ENCODE data around the gene NR2F1. TPM values are rescaled to one million over a fixed set of nuclear protein-coding genes. Genes with fewer than 3 reads are reported as not detected.

NR2F1 gene
- total and polyA plus RNA-seq, 3 experiments from 2014 or later = not detected

DNA sequence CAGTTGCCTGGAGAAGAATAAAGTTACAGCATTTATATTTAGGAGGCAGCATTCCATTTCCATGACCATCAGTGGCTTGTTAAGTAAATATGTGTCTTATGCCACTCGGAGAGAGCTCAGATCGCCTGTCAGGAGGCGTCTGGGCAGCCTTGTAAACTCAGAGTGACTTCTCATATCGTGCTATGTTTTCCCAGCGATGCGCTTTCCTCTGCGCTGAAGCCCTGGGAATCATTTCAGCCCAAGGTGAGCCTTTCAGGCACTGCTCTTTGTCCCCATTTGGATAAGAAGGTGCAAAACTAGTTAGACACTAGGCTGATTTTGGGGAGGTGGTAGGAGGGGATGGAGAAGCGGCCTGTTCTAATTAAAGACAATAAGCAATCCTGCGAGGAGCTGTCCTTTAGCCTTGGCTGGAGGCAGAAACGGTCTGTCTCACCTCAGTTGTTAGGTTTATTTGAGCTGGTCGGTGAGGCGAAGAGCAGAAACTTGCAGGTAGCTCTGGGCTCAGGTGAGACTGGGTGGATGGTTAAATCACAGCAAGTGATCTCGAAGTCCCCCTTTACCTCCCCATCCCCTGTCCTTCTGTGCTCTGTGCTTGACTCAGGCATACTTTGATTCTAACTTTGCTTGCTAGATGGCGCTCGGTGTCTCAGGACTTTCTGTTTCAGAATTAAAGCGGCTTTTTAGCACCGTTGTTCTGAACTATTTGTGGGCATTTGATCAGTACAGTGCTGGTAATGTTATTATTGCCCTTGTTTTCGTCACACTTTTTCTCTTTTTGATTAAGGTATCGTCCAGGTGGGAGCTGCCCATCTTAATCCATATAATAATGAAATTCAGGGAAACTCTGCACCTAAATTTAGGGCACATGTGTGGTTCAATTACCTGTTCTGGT lies 24.6 kb downstream of the NR2F1 start:
- Histone ChIP-seq H3K9me3 (ENCODE audit: low read length) (no peaks in the 10 kb centered on the region), H3K4me1 (ENCODE audit: insufficient read depth, low read length) (peaks cover 9% of the 10 kb centered on the region), H3K27ac (ENCODE audit: low read depth, low read length) (no peak overlapping the region), H3K27me3 (ENCODE audit: insufficient read depth, low read length, poor library complexity, severe bottlenecking) (peaks cover 92% of the 10 kb centered on the region), H3K36me3 (ENCODE audit: insufficient read depth, low read length) (no peaks in the 10 kb centered on the region), H3K4me3 (ENCODE audit: low read length) (peak overlapping the region; percentile 24)
- POLR2A ChIA-PET = no interaction called here
- peaks cover 15 to 27% (median 25%) of the 10 kb centered on the region in 3 donors for H3K4me1 Mint-ChIP-seq
- H3K27ac Mint-ChIP-seq = peak overlapping the region in 2 of 8 donors; percentile 9 to 64
- DNase-seq = no peak
- H3K36me3 Mint-ChIP-seq = no peaks in the 10 kb centered on the region
- peak overlapping the region in 5 of 7 donors; percentile 14 to 49 (median 32) for H3K4me3 Mint-ChIP-seq
- CTCF ChIA-PET = interaction anchor here (0.9 to 2.4 kb wide), 9 partner anchors 9 to 193 kb away, joined by 3 to 6 read pairs (median 4); no protein-coding TSS in a partner anchor
- peaks cover 0 to 21% (median 12%) of the 10 kb centered on the region in 5 donors for H3K9me3 Mint-ChIP-seq
- peaks cover 81 to 84% of the 10 kb centered on the region in 2 donors for H3K27me3 Mint-ChIP-seq

DNA sequence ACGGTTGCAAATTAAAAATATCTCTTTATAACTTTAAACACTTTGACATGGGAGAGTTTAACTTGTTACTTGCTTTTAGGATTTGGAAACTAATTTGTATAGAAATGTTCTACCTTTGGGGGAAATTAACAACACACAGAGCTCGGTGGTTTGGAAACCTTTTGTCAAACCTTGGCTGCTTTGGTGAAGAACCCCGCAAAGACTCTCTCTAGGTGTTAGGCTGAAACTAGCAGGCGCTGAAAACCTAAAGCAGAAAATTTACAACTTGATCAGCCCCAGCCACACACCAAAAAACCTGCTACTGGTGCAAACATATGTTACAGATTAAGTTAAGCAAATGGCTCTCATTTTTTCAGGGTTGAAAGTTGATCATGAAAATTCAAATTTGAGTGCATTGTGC lies 25.8 kb downstream of the NR2F1 start:
- peaks cover 13 to 24% (median 22%) of the 10 kb centered on the region in 3 donors for H3K4me1 Mint-ChIP-seq
- Histone ChIP-seq H3K27me3 (ENCODE audit: insufficient read depth, low read length, poor library complexity, severe bottlenecking) (peaks cover 92% of the 10 kb centered on the region), H3K4me1 (ENCODE audit: insufficient read depth, low read length) (peaks cover 9% of the 10 kb centered on the region), H3K4me3 (ENCODE audit: low read length) (no peak overlapping the region), H3K27ac (ENCODE audit: low read depth, low read length) (no peak overlapping the region), H3K36me3 (ENCODE audit: insufficient read depth, low read length) (no peaks in the 10 kb centered on the region), H3K9me3 (ENCODE audit: low read length) (no peaks in the 10 kb centered on the region)
- no peak overlapping the region for H3K4me3 Mint-ChIP-seq
- peaks cover 0 to 1% (median 0%) of the 10 kb centered on the region in 3 donors for H3K36me3 Mint-ChIP-seq
- no peak overlapping the region for H3K27ac Mint-ChIP-seq
- ChIA-PET POLR2A (no interaction called here), CTCF (interaction anchor here (1.4 to 2.4 kb wide), 2 partner anchors 12 to 13 kb away, joined by 3 to 5 read pairs; no protein-coding TSS in a partner anchor)
- H3K9me3 Mint-ChIP-seq = peaks cover 0 to 19% (median 12%) of the 10 kb centered on the region in 5 donors
- no peak for DNase-seq
- H3K27me3 Mint-ChIP-seq = peaks cover 81 to 93% of the 10 kb centered on the region in 2 donors

DNA sequence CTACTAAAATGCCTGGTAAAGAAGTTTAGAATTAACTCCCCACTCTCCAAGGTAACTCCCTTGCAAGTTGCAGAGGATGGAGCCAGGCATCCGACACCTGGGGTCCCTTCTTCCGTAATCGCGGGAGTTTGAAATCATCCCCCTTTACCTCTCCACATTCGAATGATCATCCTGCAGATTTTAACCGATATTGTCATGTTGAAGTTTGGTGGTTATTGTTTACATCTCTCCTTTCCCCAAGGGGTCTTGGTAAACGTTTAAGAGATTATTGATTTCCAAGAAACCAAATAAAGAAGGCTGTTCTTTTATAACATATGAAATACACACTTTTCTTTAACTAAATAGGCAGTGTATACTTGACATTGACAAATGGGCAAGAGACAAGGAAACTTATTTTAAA lies 26.7 kb downstream of the NR2F1 start:
- no peaks in the 10 kb centered on the region for H3K9me3 ChIP-seq (ENCODE audit: low read length)
- H3K27me3 ChIP-seq (ENCODE audit: insufficient read depth, low read length, poor library complexity, severe bottlenecking) = peaks cover 90% of the 10 kb centered on the region
- peaks cover 13 to 24% (median 22%) of the 10 kb centered on the region in 3 donors for H3K4me1 Mint-ChIP-seq
- H3K36me3 Mint-ChIP-seq = peaks cover 0 to 1% (median 0%) of the 10 kb centered on the region in 3 donors
- H3K36me3 ChIP-seq (ENCODE audit: insufficient read depth, low read length) = no peaks in the 10 kb centered on the region
- H3K27ac ChIP-seq (ENCODE audit: low read depth, low read length) = no peak overlapping the region
- H3K4me3 ChIP-seq (ENCODE audit: low read length) = no peak overlapping the region
- no peak for DNase-seq
- H3K27me3 Mint-ChIP-seq = peaks cover 85 to 98% of the 10 kb centered on the region in 2 donors
- CTCF ChIA-PET = no interaction called here
- peaks cover 9% of the 10 kb centered on the region for H3K4me1 ChIP-seq (ENCODE audit: insufficient read depth, low read length)
- peaks cover 0 to 19% (median 12%) of the 10 kb centered on the region in 5 donors for H3K9me3 Mint-ChIP-seq
- POLR2A ChIA-PET = no interaction called here
- peak overlapping the region in 1 of 8 donors; percentile 12 for H3K27ac Mint-ChIP-seq
- peak overlapping the region in 1 of 7 donors; percentile 12 for H3K4me3 Mint-ChIP-seq

DNA sequence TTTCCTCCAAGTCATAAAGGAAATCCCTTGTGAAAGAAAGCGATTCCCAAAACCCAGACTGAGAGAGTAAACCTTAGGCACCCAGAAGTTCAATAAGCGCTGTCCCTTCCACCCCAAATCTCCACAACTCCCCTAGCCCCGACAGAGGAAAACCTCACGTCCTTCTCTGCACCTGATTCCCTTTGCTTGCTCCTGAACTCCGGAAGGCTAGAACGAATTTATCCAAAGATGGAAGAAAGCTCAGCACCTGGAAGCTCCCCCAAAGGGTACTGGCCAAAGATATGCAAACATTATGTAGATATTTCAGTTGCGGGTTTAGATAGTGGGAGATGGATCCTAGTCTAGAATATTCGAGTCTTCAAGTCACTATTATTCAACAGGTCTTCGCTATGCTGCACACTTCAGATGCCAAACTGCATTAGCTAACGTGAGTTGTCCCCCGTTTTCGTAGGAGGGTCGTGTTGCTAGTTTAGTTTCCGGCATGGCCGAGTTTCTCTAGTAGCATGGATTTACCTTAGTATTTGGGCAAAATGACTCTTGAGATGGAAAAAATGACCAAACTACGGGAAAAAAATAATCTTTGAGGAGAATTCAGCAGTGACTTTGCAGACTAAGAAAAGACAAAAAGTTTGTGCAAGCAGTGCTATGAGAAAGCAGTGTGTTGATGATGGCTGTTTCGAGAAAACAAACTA lies 27.7 kb downstream of the NR2F1 start:
- CTCF ChIA-PET = interaction anchor here (0.6 kb wide), 1 partner anchor 1182 kb away, joined by 4 read pairs; no protein-coding TSS in a partner anchor
- Mint-ChIP-seq H3K4me1 (peaks cover 13 to 24% (median 22%) of the 10 kb centered on the region in 3 donors), H3K27me3 (peaks cover 75 to 91% of the 10 kb centered on the region in 2 donors)

DNA sequence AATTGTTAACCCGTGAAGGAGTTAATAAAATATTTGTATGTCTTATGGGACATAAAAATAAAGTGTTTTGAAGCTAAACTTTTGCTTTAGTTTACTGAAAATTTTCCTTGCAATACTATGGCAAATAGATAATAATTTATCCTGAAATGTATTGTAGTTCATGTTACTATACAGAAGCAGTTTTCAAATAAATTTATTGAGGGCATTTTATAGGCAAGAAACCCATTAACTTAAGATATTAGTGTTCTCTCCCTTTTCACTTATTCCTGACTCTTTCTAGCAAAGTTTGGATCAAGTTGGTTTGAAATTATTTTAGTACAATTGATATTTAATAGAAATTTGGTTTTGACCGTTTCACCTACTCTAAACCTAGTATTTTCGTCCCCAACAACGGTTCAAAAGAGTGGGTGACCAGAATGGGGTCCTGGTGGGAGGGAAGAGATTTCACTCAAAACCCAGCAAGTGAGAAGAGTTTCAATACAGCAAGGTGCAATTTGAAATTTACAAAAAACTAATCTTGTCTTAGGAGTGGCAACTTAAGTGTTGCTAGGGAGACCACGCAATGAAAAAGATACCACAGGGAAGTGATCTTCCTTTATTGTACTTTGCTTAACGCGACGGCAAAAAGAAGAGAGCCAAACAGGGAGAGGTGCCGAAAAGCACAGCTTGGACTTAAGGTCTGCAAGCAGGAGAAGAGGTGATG lies 28.4 kb downstream of the NR2F1 start:
- Histone ChIP-seq H3K4me3 (ENCODE audit: low read length) (no peak overlapping the region), H3K9me3 (ENCODE audit: low read length) (no peaks in the 10 kb centered on the region), H3K4me1 (ENCODE audit: insufficient read depth, low read length) (peaks cover 9% of the 10 kb centered on the region), H3K27ac (ENCODE audit: low read depth, low read length) (no peak overlapping the region), H3K36me3 (ENCODE audit: insufficient read depth, low read length) (no peaks in the 10 kb centered on the region), H3K27me3 (ENCODE audit: insufficient read depth, low read length, poor library complexity, severe bottlenecking) (peaks cover 74% of the 10 kb centered on the region)
- peak overlapping the region in 3 of 8 donors; percentile 28 to 76 (median 40) for H3K27ac Mint-ChIP-seq
- H3K27me3 Mint-ChIP-seq = peaks cover 68 to 89% of the 10 kb centered on the region in 2 donors
- peak overlapping the region in 2 of 7 donors; percentile 35 to 37 for H3K4me3 Mint-ChIP-seq
- peaks cover 13 to 24% (median 22%) of the 10 kb centered on the region in 3 donors for H3K4me1 Mint-ChIP-seq
- H3K9me3 Mint-ChIP-seq = peaks cover 0 to 19% (median 12%) of the 10 kb centered on the region in 5 donors
- CTCF ChIA-PET = interaction anchor here (0.6 to 1.6 kb wide), 3 partner anchors 14 to 1182 kb away, joined by 4 to 6 read pairs (median 4); no protein-coding TSS in a partner anchor
- POLR2A ChIA-PET = no interaction called here
- peaks cover 0 to 1% (median 0%) of the 10 kb centered on the region in 3 donors for H3K36me3 Mint-ChIP-seq
- no peak for DNase-seq

More for the DNA sequence above, 27.7 kb downstream of the NR2F1 start:
- H3K4me1 ChIP-seq (ENCODE audit: insufficient read depth, low read length) = peaks cover 9% of the 10 kb centered on the region
- no peaks in the 10 kb centered on the region for H3K9me3 ChIP-seq (ENCODE audit: low read length)
- no peak overlapping the region for H3K27ac ChIP-seq (ENCODE audit: low read depth, low read length)
- POLR2A ChIA-PET = no interaction called here
- H3K36me3 Mint-ChIP-seq = peaks cover 0 to 1% (median 0%) of the 10 kb centered on the region in 3 donors
- peaks cover 0 to 19% (median 12%) of the 10 kb centered on the region in 5 donors for H3K9me3 Mint-ChIP-seq
- H3K27ac Mint-ChIP-seq = peak overlapping the region in 2 of 8 donors; percentile 45 to 76
- H3K36me3 ChIP-seq (ENCODE audit: insufficient read depth, low read length) = no peaks in the 10 kb centered on the region
- H3K27me3 ChIP-seq (ENCODE audit: insufficient read depth, low read length, poor library complexity, severe bottlenecking) = peaks cover 81% of the 10 kb centered on the region
- H3K4me3 Mint-ChIP-seq = peak overlapping the region in 1 of 7 donors; percentile 20
- no peak overlapping the region for H3K4me3 ChIP-seq (ENCODE audit: low read length)
- DNase-seq = no peak

DNA sequence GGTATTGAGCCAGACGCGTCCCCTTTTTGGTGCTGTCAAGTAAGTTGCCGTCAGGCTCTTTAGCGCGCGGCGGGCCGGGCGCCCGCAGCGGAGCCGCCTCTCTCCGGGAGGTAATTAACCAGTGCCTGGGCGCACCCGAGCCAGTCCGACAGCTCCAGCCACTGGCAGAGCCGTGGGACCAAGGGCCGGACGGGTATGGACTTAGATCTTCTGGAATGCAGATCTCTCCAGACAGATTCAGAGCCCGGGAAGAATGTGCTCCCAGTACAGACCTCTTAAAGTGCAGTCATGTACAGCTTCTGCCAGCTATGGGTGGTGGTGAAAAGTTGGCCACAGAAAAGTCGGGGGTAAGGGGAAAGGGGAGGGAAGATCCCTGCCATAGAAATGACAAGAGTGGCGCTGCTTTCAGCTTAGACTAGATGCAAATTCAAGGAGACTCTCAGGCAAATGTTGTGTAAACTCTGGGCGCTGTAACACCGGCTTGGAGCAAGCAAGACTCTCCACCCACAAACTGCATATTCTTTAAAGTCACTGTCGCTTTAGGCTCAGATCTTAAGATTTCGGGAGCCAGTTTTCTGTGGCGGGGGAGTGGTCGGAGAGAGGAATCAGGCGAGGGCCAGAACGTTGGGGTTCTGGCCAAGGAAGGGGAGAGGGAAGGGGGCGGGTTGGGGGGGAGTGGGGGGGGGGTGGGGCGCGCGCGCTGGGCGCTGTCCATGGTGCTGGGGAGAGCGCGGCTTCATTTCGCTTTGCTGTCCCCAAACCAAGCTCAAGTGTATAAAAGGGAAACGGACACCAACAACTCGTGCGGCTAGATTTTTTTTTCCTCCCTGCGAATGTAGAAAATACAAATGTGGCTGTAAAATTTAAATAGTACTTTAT lies 29.2 kb downstream of the NR2F1 start:
- H3K9me3 ChIP-seq (ENCODE audit: low read length) = no peaks in the 10 kb centered on the region
- H3K27ac ChIP-seq (ENCODE audit: low read depth, low read length) = no peak overlapping the region
- DNase-seq = no peak
- no peaks in the 10 kb centered on the region for H3K36me3 ChIP-seq (ENCODE audit: insufficient read depth, low read length)
- H3K4me1 ChIP-seq (ENCODE audit: insufficient read depth, low read length) = peaks cover 9% of the 10 kb centered on the region
- Mint-ChIP-seq H3K36me3 (peaks cover 0 to 1% (median 0%) of the 10 kb centered on the region in 3 donors), H3K27ac (peak overlapping the region in 3 of 8 donors; percentile 27 to 76 (median 34)), H3K27me3 (peaks cover 64 to 81% of the 10 kb centered on the region in 2 donors), H3K9me3 (peaks cover 0 to 19% (median 12%) of the 10 kb centered on the region in 5 donors), H3K4me3 (peak overlapping the region in 3 of 7 donors; percentile 35 to 38 (median 37)), H3K4me1 (peaks cover 13 to 24% (median 22%) of the 10 kb centered on the region in 3 donors)
- POLR2A ChIA-PET = no interaction called here
- peaks cover 67% of the 10 kb centered on the region for H3K27me3 ChIP-seq (ENCODE audit: insufficient read depth, low read length, poor library complexity, severe bottlenecking)
- CTCF ChIA-PET = interaction anchor here (1.1 to 1.6 kb wide), 2 partner anchors 15 to 189 kb away, joined by 4 to 6 read pairs; no protein-coding TSS in a partner anchor
- no peak overlapping the region for H3K4me3 ChIP-seq (ENCODE audit: low read length)

All from CD8-positive, alpha-beta memory T cell (primary cell).